ENCODE results near the gene SEMA5A. TPM values are rescaled to one million over a fixed set of nuclear protein-coding genes. Genes with fewer than 3 reads are reported as not detected.
"Not testable (repeated sequence)": the region's sequence is repeated elsewhere in the genome, so short reads cannot be mapped to it uniquely, and the experiment has no call there.

Gene SEMA5A
- polyA plus RNA-seq, 5 donors, result 14.2 to 25.1 (median 18.4) TPM

DNA sequence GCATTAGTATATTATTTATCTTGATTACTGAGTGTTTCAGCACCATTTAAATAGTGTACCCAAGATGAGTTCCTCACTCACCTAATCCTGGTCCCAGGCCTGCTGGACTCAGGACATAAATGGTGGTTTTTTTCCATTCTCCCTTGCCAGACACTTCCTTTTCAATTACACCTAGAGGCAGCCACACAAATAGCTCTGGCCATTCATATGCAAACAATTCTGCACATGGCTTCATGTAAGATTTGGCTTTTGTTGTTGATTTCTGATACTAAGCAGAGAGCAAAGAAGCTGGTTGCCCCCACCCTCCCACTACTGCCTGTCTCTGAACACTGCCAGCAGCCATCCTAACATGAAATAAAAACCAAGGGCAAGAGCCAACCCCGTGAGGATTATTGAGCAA, 180.4 kb downstream of the SEMA5A start:
- DNase-seq, result no peak

DNA sequence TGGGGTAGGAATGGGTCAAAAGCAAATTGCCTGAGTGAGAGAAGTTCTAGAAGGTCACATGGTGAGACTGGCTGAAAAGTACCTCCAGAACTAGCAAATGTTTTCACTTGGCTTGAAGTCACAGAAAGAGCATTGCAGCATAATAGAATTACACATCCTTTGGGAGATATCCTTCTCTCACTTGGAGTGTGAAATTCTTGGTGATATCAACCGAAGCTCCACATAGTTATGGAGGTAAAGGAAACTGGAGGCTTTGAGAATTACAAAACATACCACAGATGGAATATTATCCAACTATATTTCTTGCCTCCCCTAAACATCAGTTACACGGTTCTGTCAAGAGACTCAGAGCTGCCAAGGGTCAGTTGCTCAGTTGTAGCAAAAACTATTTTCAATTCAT, 182.4 kb downstream of the SEMA5A start:
- no peak for DNase-seq

DNA sequence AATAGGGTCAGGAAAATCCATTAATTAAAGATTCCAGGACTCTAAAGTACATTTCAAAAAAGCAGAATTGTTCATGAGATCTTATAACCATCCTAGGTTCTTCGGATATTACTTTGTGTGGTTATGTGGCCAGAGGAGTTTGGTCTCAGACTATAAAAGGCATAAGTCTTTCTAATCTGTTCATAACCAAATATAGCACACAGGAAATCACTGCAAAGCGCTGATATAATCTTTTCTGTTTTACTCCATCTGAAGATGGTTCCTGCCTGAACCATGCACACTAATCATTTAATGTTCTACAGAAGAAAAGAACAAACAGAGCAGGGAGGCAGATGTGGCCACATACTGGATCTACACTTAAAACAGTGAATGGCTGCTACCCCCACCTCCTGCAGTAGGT, 182.8 kb downstream of the SEMA5A start:
- no peak for DNase-seq

DNA sequence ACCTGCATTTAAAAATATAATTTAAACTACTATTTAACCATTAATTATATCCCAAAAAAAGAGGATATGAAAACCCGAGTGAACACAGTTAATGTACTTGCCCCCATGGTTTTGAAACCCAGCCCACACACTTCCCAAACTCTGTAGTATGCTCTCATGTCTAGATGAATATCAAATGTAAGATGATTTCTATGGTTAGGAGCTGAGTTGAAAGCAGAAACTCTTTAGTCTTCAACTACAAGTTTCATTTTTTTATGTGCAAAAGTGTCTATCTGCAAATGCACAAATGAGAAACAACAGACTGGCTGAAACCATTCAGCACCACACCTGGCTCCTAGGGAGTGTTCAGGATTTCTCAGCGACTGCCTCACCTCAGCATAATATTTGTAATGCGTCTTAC, 183.3 kb downstream of the SEMA5A start:
- no peak for DNase-seq

DNA sequence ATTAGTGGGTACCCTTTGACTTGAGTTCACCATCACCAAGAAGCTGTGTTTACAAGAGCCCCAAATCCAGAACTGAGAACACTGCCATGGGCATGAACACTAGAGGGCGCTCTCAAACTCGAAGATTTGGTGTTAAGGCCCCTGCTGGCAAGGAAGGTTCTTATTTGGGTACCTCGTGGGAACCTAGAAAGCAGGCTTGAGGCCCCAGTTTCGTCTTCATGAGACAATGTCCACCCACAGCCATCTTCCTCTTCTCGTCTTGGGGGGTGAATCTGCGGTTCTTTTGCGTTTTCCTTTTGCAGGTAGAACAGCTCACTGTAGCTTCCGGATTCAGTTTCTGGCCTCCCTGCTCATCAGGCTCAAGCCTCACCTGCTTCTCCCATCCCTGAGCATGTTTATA, 184.0 kb downstream of the SEMA5A start:
- DNase-seq, result peak in 1 of 2 donors; percentile 22

DNA sequence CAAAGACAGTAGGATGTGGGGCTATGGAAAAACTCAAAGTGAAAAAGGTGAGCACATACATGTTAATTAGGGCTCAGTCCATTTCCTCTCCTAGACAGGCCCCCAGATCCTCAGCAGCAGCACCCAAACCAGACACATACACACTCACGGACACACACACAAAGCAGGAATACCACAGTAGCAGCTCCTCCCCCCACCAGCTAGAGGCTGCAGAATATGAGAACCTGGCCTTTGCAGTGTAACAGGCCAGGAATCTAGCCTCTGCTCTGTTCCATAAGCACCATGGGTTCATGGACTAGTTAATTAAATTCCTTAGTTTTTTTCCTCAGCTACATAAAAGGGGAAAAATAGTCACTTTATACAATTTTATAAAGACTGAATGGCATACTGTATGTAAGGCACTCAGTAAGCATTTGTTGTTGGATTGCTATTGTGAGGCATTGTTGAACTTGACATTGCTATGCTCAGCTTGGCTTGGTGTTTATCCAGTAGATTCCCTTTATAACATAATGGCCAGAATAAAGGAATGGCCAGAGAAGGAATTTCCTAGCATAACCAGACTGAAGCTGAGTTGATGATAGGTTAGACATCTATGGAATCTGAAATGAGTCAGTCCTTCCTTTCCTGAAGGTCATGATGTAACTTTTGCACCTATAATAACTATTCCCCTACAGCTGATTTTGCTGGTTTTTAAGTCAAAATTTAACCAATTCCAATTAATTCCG, 186.8 kb downstream of the SEMA5A start:
- DNase-seq, result no peak

DNA sequence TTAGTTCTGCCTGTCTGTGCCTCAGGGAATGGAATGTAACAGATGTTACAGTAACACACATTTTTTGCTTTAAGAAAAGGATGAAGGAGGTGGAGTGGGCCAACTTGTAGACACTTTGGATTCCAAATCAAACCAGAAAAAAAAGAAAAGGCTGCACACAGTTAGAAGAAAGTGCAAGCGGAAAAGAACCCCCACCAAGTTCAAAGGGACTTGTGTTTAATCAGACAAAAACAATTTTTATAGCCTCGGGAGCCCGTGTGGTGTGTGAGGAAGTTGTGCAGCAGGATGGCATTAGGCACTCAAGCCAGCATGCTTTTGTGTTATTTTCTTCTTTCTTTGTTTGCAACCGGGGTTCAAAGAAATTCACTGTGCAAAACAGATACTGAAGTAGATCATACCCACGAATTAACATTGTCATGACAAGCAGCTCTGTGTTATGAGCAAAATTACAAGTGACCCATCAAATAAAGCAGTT, 189.5 kb downstream of the SEMA5A start:
- no peak for DNase-seq

DNA sequence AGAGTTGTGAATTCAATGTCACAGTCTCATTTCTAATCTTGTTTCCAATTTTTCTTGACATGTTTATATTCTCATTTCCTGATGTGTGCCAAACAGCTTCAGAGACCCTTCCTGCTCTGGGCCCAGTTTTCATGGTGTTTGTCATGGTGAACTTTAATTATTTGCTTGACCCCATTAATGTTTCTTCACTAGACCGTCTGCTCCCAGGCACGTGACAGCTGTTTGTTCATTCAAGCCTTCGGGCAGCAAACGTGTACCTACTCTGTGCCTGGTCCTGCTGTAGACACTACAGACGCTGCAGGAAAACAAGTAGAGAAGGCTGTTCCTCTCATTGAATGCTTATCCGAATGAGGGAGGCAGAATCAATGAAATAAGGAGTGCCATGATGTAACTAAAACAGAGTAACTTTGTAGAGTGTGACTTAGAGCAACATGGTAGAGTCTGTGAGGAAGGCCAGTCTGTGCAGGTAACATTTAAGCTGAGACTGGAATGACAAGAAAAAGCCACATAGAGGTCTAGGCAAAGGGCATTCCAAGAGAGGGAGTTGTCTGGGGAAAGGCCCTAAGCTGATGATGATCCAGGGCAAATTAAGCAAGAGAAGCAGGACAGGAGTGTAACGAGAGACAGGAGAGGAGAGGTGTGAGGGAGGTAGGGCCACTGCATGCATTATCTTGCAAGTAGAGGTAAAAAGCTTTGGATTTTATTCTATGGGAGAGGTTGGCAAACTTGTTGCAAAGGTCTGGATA, 191.4 kb downstream of the SEMA5A start:
- no peak for DNase-seq

DNA sequence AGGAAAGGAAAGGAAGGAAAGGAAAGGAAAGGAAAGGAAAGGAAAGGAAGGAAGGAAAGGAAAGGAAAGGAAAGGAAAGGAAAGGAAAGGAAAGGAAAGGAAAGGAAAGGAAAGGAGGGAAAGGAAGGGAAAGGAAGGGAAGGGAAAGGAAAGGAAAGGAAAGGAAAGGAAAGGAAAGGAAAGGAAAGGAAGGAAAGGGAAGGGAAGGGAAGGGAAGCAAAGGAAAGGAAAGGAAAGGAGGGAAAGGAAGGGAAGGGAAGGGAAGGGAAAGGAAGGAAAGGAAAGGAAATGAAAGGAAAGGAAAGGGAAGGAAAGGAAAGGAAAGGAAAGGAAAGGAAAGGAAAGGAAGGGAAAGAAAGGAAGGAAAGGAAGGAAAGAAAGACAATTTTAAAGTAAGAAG, 192.8 kb downstream of the SEMA5A start:
- DNase-seq, result not testable (repeated sequence)

DNA sequence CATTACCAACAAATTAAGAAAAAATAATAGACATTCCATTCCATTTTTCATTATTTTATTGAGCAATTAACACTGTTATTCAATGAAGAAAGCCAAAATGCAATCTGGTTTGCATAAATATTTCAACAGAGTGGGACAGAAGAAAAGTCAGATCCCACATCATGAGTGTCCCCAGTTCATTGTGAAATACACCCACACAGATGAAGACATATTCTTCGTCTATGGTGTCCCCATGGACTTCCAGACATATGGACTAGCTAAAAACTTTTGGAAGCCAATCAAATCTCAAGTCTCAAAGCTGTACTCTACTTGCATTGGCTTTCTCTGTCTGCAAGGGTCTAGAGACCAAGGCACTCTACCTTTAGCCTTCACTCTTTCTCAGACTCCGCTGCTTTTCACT, 194.3 kb downstream of the SEMA5A start:
- DNase-seq, result no peak

DNA sequence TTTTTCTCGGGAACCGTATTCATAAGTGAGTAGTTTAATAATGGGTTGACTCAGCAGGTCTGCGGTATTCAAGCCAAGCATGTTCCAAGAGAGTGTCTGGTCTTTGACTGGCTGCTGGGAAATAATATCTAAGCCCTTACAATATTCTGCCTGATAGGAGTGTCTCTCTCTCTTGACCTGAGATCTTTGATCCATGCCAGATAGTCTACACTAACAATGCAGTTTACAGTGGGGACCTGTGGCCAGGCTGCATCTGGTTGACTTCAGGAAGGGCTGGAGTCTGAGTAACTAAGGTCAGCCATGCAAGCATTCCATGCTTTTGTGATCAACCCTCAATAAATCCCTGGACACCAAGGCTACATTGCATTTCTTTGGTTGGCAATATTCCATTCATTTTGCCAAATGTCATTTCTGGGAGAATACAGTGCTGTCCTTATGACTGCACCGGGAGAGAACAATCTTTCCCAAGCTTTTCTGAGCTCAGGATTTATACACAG, 195.5 kb downstream of the SEMA5A start:
- no peak for DNase-seq

DNA sequence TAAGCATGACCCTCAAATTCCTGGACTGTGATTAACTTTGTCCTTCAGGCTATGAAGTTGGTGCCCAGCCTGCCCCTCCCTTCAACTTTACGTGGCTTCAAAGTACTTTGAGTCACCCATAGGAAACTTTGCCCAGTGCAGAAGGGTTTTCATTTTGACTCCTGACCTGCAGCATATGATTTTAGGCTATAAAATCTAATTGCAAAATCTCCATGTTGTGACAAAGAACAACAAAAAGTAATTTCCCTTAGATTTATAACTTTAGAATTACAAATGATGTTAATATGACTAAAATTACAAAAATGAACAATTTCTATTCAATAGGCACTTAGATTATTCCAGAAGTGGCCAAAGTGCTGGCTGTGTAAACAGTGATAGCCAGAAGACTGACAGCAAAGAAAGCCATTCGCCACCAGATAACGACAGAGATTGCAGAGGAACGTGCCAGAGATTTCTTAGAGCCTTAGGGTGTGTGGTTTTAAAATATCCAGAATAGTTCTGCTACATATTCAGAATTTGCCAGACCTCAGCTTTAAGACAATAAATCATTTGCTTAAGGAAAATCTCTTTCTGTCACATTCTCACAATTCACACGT, 197.4 kb downstream of the SEMA5A start:
- no peak for DNase-seq

DNA sequence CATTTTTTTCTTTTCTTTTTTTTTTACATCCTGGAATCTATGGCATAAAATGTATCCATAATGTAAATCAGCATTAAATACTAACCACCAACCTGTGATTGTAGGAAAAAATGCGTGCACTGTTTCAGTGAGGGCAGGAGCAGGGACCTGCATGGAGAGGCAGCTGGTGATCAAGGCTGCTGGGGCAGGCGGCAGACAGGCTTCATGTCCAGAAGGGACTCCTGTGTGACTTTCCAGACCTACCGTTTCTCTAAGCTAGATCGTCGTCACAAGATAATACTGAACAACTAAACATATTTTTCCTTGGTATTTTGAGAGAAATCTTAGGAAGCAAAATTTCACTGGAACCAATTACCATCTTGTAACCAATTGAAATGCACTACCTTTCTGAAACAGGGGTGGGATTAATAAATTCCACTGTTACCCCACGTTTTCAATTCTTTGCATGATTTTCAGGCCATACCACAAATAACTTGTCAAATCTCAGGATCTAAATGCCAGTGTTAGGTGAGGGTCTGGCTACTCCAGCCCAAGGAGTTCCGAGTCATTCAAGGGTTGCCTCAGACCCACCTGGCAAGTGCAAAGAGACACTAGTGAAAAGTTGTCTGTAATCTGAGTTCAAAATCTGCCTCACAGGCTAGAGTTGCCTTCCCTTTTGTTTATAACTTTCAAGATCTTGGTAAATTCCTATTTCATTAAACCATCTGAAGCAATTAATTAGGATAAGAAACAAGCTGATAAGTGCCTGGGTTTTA, 198.2 kb downstream of the SEMA5A start:
- DNase-seq, result no peak

DNA sequence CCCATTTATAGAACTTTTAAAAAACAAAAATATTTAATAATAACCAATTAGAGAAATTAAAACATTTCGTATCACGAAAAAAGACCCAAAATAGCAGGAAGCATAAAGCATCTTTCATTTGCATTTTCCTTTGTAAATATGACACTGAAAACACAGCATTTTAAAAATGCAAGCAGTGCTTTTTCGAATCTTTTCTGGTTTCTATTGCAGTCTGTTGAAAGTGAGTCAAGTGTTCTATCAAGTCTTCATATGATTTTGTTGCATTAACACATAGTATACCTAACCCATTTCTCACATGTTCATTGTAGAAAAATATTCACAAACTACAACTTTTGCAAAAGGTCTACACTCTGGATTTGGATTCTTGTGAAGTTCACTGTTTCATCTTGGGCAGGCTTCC, 198.8 kb downstream of the SEMA5A start:
- no peak for DNase-seq

DNA sequence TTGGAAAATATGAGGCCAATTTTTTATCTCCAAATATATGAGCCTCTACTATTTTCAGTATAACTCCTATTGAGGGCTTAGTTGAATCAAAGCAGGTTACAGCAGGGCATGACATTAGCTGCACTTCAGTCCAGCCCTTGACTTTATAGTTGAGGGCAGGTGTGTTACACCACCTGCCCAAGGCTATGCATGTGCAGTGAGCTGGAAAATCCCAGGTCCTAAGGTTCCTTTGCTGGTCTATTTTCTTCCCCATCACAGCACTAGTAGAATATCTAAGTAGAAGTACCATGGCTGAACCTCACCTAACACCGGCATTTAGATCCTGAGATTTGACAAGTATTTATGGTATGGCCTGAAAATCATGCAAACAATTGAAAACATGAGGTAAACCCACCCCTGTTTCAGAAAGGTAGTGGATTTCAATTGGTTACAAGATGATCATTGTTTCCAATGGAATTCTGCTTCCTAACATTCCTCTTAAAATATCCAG, 201.1 kb downstream of the SEMA5A start:
- DNase-seq, result no peak

DNA sequence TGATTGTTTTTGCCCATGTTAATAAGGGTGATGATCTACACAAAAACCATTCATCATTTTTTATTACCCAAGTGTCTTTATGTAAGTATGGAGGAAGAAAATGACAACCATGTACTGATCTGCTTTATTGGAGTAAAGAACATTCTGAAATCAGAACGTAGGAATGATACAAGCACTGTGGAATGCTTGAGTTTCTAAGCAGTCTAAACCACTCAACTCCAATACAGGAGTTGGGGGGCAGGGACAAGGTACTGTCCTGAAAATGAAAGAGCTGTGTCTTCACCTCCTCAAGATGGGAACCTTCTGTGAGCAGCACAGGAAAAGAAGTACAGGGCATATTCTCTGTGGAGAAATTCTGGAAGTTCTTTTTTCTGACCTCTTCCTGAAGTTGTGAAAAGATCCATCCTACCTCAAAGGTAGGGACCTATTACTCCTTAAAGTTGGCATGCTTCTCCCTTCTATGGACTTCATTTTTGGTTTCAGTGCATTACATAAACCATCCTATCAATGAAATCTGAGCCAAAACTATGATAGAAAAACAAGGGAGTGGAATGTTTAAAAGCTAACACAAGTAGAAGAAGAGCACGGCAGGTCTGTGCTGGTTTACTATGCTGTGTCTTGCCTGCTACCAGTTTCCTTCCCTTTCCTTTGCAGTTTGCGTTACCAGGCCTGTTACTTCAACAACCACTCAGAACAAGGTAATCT, 202.6 kb downstream of the SEMA5A start:
- no peak for DNase-seq

DNA sequence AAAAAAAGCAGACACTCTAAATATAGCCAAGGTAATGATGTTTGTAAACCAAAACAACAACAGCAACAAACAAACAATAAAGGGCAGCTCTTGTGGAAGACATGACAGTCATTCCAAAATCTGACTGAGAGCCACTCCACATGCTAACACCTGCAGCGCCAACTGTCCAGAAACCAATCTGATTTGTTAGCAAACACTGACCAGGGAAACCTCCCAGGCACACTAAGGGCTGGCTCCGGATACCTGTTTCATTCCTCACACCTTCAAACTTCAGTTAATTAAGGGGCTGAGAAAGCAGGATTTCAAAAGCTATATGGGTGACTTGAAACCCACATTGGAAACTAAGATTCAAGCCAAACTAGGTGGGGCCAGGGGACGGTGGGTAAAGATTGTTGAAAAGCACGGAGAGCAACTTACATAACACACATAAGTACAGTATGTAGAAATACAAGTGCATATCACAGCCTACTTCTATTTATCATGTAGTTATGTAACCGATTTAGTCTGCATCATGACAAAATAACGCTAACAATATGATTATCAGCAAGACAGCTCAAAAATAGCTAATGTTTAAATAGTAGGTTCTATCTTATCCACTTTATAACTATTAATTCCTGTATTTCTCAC, 203.6 kb downstream of the SEMA5A start:
- no peak for DNase-seq

DNA sequence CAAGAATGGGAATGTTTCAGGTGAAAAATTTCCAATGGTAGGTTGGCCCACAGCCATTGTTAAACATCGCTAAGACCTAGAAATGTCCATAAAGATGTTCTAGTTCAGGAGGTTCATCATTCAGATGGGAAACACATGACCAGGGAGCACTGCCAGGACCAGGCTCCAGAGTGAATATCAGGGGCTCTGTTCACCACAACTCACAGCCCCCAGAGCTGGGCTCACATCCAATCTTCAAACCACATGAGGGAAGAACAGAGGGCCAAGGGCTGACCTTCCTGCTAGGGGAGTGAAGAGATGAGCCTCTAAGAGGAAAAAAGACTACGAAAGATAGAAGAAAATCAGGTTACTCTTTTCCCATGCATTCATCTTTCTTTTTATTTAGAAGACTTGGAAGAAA, 205.8 kb downstream of the SEMA5A start:
- DNase-seq, result no peak

DNA sequence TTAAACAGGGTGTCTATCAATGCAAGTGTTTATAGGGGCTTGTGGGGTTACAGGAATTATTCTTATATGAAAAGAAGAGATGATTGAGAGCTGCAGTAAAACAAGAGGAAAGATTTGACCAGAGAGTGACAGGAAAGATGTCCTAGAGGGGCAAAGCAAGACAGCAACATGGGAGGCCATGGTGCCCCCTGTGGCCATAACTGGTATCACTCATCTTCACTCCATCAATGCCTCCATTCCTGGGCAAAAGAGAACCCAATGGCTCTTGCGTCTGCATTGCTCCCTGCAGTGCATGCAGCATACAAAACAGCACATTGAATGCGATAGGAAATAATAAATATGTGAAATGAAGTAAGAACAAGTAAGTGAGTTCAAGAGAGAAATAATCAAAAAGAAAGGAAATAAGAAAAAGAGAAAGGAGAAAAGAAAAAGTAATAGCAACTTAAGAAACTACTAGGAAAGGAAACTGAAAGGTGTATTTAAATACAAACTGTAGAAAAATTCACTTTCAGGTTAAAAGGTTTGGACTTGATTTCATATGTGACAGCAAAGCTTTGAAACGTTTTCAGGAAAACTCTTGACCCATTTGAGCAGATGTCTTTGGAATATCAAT, 206.6 kb downstream of the SEMA5A start:
- no peak for DNase-seq

DNA sequence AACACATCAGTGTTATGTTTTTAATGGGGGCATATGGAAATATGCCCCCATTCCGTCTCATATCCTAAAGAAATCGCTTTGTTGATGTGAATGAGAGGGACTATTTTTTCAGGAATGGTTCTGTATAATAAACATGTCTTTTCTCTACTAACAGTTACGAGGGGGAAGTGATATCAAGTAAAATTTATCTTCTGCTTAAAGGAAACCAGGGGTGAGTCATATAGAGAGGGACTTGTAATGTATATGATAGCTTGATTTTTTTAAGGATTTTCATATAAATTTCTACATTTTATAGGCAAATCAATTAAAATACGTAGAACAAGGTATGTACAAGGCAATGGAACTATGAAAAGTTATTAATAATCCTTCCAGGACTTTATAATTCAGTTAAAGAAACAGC, 207.1 kb downstream of the SEMA5A start:
- DNase-seq, result no peak
